Stomach smooth muscle (tissue), 2 donors: Measurements from ENCODE around the gene DEFB128.

Experiments used
- H3K27ac ChIP-seq: one replicate; pipeline ENCODE4 v1.7.0; 2013; ENCODE audit warnings: mild to moderate bottlenecking, low read length, inconsistent platforms
- H3K27me3 ChIP-seq, 2 donors: one replicate each; pipeline ENCODE4 v1.7.0; 2013; ENCODE audit warnings: low read length in 2 of 2; ENCODE audit not compliant: insufficient read depth in 2 of 2, control insufficient read depth in 1 of 2
- H3K36me3 ChIP-seq, 2 donors: one replicate each; pipeline ENCODE4 v1.7.0; 2013; ENCODE audit warnings: low read length in 2 of 2; ENCODE audit not compliant: control insufficient read depth in 2 of 2, insufficient read depth in 2 of 2
- H3K4me1 ChIP-seq: one replicate; pipeline ENCODE4 v1.7.0; 2013; ENCODE audit warnings: low read length; ENCODE audit not compliant: control insufficient read depth, insufficient read depth
- H3K4me3 ChIP-seq, 2 donors: one replicate each; pipeline ENCODE4 v1.7.0; 2013; ENCODE audit warnings: low read length in 2 of 2
- H3K9ac ChIP-seq, 2 donors: one replicate each; pipeline ENCODE4 v1.7.0; 2013; ENCODE audit warnings: low read length in 2 of 2, mild to moderate bottlenecking in 1 of 2
- H3K9me3 ChIP-seq, 2 donors: one replicate each; pipeline ENCODE4 v1.7.0; 2013; ENCODE audit warnings: low read length in 2 of 2; ENCODE audit not compliant: control insufficient read depth in 2 of 2
- donor health status: healthy.
- donor health status: Pancreatic carcinoma.

DEFB128 gene

GRCh38 chr20:157154-157553, 32.4 kb downstream of the DEFB128 start, which contains the start of gene DEFB127:
DEFB127 (plus strand) TSS chr20:157454; CDS start chr20:157545, 91 bp downstream.
- no peak within 1 kb of the TSS for H3K9ac ChIP-seq
- H3K36me3 ChIP-seq, result no peaks in the 10 kb centered on the region
- no peak within 1 kb of the TSS for H3K27ac ChIP-seq
- peaks cover 0 to 3% of the 10 kb centered on the region in 2 donors for H3K27me3 ChIP-seq
- H3K4me1 ChIP-seq, result no peaks in the 10 kb centered on the region
- H3K9me3 ChIP-seq, result no peaks in the 10 kb centered on the region
- H3K4me3 ChIP-seq, result no peak within 1 kb of the TSS

- Histone ChIP-seq H3K4me1 (no peaks in the 10 kb centered on the region), H3K9ac (no peak overlapping the region), H3K27me3 (peaks cover 0 to 1% of the 10 kb centered on the region in 2 donors), H3K27ac (no peak overlapping the region), H3K4me3 (no peak overlapping the region), H3K9me3 (no peaks in the 10 kb centered on the region), H3K36me3 (no peaks in the 10 kb centered on the region)
Measured at GRCh38 chr20:152131-152530, 37.4 kb downstream of the DEFB128 start.

- no peaks in the 10 kb centered on the region for H3K9me3 ChIP-seq
- no peak overlapping the region for H3K27ac ChIP-seq
- no peaks in the 10 kb centered on the region for H3K36me3 ChIP-seq
- H3K4me1 ChIP-seq, result no peaks in the 10 kb centered on the region
- no peak overlapping the region for H3K4me3 ChIP-seq
- H3K9ac ChIP-seq, result no peak overlapping the region
- peaks cover 0 to 3% of the 10 kb centered on the region in 2 donors for H3K27me3 ChIP-seq
Measured at GRCh38 chr20:145877-146276, 43.6 kb downstream of the DEFB128 start.

GRCh38 chr20:142290-142689, 47.2 kb downstream of the DEFB128 start, which contains the start of gene DEFB126:
DEFB126 (plus strand) TSS chr20:142590; CDS start chr20:142629, 39 bp downstream.
- H3K4me3 ChIP-seq, result no peak within 1 kb of the TSS
- H3K9me3 ChIP-seq, result peaks cover 0 to 3% of the 10 kb centered on the region in 2 donors
- H3K27ac ChIP-seq, result no peak within 1 kb of the TSS
- H3K36me3 ChIP-seq, result no peaks in the 10 kb centered on the region
- peaks cover 0 to 10% of the 10 kb centered on the region in 2 donors for H3K27me3 ChIP-seq
- no peaks in the 10 kb centered on the region for H3K4me1 ChIP-seq
- no peak within 1 kb of the TSS for H3K9ac ChIP-seq
